HepG2 (cell line): ENCODE measurements around the gene GRB7. TPM values are rescaled to one million over a fixed set of nuclear protein-coding genes. Genes with fewer than 3 reads are reported as not detected.

ENCODE experiments used
- BRD4 ChIP-seq: sonication (generic); formaldehyde crosslinking; IDR thresholded peaks from 2 replicates; pipeline ENCODE4 v1.4.0; 2020; ENCODE audit warnings: missing genetic modification reagents
- EED ChIP-seq: sonication (generic); formaldehyde crosslinking; IDR thresholded peaks from 2 replicates; pipeline ENCODE4 v1.5.0; 2020; ENCODE audit warnings: mild to moderate bottlenecking, missing genetic modification reagents
- GATAD2A ChIP-seq: IDR thresholded peaks from 2 replicates; pipeline ENCODE4 v1.6.1; 2016
- HHEX ChIP-seq: IDR thresholded peaks from 2 replicates; pipeline ENCODE4 v1.6.1; 2016; ENCODE audit warnings: control low read depth
- HIVEP1 ChIP-seq: sonication (generic); formaldehyde crosslinking; IDR thresholded peaks from 2 replicates; pipeline ENCODE4 v1.4.0; 2020; ENCODE audit warnings: mild to moderate bottlenecking, missing genetic modification reagents
- HMG20B ChIP-seq: conservative IDR thresholded peaks from 2 replicates; pipeline ENCODE4 v1.6.1; 2016; ENCODE audit warnings: missing genetic modification reagents, missing compliant biosample characterization
- HNRNPH1 ChIP-seq: fragments of 200-400 bp; formaldehyde crosslinking; optimal IDR thresholded peaks from 2 replicates; pipeline ENCODE3; 2017; ENCODE audit warnings: mild to moderate bottlenecking, low read depth, low read length
- KMT2A ChIP-seq: sonication (generic); formaldehyde crosslinking; IDR thresholded peaks from 2 replicates; pipeline ENCODE4 v1.4.0; 2020; ENCODE audit warnings: missing genetic modification reagents
- NFKBIZ ChIP-seq: IDR thresholded peaks from 2 replicates; pipeline ENCODE4 v1.6.1; 2018; ENCODE audit warnings: missing genetic modification reagents, missing compliant biosample characterization
- NFYB ChIP-seq: sonication (generic); formaldehyde crosslinking; IDR thresholded peaks from 2 replicates; pipeline ENCODE4 v1.4.0; 2020; ENCODE audit warnings: missing genetic modification reagents
- NR2F2 ChIP-seq: IDR thresholded peaks from 2 replicates; pipeline ENCODE4 v1.6.1; 2012; ENCODE audit warnings: low read depth, inconsistent platforms, borderline replicate concordance
- SMAD3 ChIP-seq: sonication (generic); formaldehyde crosslinking; IDR thresholded peaks from 2 replicates; pipeline ENCODE4 v1.4.0; 2020; ENCODE audit warnings: missing genetic modification reagents
- SUZ12 ChIP-seq: fragments of 150-350 bp; IDR thresholded peaks from 2 replicates; pipeline ENCODE4 v1.6.1; 2014; ENCODE audit warnings: low read depth, low read length
- TARDBP ChIP-seq: sonication (generic); formaldehyde crosslinking; IDR thresholded peaks from 2 replicates; pipeline ENCODE4 v1.8.0; 2022; ENCODE audit warnings: mild to moderate bottlenecking, missing genetic modification reagents
- TCF12 ChIP-seq, 2 experiments: fragments of 450-650 bp in 1 of 2; sonication (generic) in 1 of 2; formaldehyde crosslinking in 1 of 2; IDR thresholded peaks; 2 replicates each; pipeline versions ENCODE4 v1.6.1 to v1.8.0; 2017 to 2022; ENCODE audit warnings: antibody characterized with exemption in 1 of 2, mild to moderate bottlenecking in 1 of 2, missing genetic modification reagents in 1 of 2, moderate library complexity in 1 of 2
- TEAD3 ChIP-seq: optimal IDR thresholded peaks from 2 replicates; pipeline ENCODE3; 2016; ENCODE audit warnings: borderline replicate concordance
- TGIF2 ChIP-seq: IDR thresholded peaks from 2 replicates; pipeline ENCODE4 v1.6.1; 2016; ENCODE audit warnings: control low read depth, missing compliant biosample characterization
- ZNF124 ChIP-seq: sonication (generic); formaldehyde crosslinking; IDR thresholded peaks from 2 replicates; pipeline ENCODE4 v1.4.0; 2020; ENCODE audit warnings: missing genetic modification reagents
- ZNF572 ChIP-seq: sonication (generic); formaldehyde crosslinking; IDR thresholded peaks from 2 replicates; pipeline ENCODE4 v1.5.1; 2020; ENCODE audit warnings: mild to moderate bottlenecking, missing genetic modification reagents
- ZNF674 ChIP-seq: sonication (generic); formaldehyde crosslinking; IDR thresholded peaks from 2 replicates; pipeline ENCODE4 v1.5.0; 2020; ENCODE audit warnings: low read depth, mild to moderate bottlenecking, missing genetic modification reagents
- ZNF782 ChIP-seq: sonication (generic); formaldehyde crosslinking; IDR thresholded peaks from 2 replicates; pipeline ENCODE4 v1.4.0; 2020; ENCODE audit warnings: missing genetic modification reagents, mild to moderate bottlenecking, borderline replicate concordance
- polyA plus RNA-seq, 8 experiments: library from polyadenylated mRNA; depleted of rRNA in 3 of 8; stranded (reverse) in 7 of 8; unstranded in 1 of 8; fragments of >200 nt; fragmentation: Illumina TruSeq in 4 of 8; extraction: Trizol in 4 of 8; gene quantifications; 2 replicates each; pipeline versions ENCODE4 v1.2.1 to v1.2.3, GENCODE V29; 2011 to 2016; ENCODE audit warnings: low read depth in 4 of 8, missing spikeins in 1 of 8, mixed read lengths in 1 of 8; ENCODE audit not compliant: insufficient read depth in 1 of 8
- total RNA-seq, 5 experiments: library from RNA; depleted of rRNA; stranded (reverse); fragments of >200 nt; fragmentation: Illumina TruSeq; extraction: Trizol; gene quantifications; 2 replicates each; pipeline ENCODE4 v1.2.3, GENCODE V29; 2016; ENCODE audit warnings: low read depth in 1 of 5
- TF ChIP-seq, protein P1 (sequence below): sonication (generic); formaldehyde crosslinking; IDR thresholded peaks from 2 replicates; pipeline ENCODE4 v1.4.0; 2020; ENCODE audit warnings: missing genetic modification reagents
- TF ChIP-seq, protein P2 (sequence below): sonication (generic); formaldehyde crosslinking; IDR thresholded peaks from 2 replicates; pipeline ENCODE4 v1.5.0; 2020; ENCODE audit warnings: missing genetic modification reagents
- TF ChIP-seq, protein P3 (sequence below): sonication (generic); formaldehyde crosslinking; IDR thresholded peaks from 2 replicates; pipeline ENCODE4 v1.5.0; 2020; ENCODE audit warnings: mild to moderate bottlenecking, missing genetic modification reagents, borderline replicate concordance

Gene GRB7
- total and polyA plus RNA-seq, 2 of the 13 experiments (the other 11 are each of a cell fraction or from before 2014, with no cell fraction given) = 60.2 to 77.7 TPM

DNA sequence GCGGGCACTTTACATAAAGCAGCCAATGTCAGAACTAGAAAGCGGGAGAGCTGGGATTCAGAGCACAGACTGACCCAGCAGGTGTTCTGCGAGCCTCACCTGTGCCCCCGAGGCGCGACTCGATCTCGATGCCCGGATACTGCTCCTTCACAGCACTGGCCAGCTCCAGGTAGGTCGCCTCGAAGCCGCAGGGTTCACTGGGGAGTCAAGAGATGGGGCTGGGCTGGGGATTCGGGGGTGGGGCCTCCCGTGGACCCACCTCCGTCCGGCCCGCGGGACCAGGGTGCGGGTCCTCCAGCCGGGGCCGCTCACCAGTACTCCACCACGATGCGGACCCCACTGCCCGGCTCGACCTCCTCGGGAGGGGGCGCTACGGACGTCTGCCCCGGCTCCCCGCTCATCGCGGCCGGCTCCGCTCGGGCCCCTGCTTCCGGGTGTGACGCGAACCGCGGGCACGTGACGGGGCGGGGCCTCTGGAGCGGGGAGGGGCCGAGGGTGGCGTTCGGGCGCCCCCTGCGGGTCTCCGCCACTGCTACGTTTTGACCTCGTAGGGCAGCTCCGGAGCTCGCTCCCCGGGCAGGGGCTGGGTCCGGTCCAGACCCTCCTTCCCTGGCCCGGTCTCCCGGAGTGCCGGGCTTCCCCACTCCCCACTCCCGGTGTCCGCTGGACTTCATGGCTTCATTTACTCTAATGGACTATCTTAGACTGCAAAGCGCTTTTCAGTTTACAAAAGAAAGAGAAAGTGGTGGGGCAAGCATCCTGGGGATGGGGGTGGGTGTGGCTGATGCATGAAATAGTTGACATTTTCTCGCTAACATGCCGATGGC lies 7.4 kb upstream of the GRB7 start, which contains the start of gene MIEN1 (continued):
- TF ChIP-seq, protein P1, sequence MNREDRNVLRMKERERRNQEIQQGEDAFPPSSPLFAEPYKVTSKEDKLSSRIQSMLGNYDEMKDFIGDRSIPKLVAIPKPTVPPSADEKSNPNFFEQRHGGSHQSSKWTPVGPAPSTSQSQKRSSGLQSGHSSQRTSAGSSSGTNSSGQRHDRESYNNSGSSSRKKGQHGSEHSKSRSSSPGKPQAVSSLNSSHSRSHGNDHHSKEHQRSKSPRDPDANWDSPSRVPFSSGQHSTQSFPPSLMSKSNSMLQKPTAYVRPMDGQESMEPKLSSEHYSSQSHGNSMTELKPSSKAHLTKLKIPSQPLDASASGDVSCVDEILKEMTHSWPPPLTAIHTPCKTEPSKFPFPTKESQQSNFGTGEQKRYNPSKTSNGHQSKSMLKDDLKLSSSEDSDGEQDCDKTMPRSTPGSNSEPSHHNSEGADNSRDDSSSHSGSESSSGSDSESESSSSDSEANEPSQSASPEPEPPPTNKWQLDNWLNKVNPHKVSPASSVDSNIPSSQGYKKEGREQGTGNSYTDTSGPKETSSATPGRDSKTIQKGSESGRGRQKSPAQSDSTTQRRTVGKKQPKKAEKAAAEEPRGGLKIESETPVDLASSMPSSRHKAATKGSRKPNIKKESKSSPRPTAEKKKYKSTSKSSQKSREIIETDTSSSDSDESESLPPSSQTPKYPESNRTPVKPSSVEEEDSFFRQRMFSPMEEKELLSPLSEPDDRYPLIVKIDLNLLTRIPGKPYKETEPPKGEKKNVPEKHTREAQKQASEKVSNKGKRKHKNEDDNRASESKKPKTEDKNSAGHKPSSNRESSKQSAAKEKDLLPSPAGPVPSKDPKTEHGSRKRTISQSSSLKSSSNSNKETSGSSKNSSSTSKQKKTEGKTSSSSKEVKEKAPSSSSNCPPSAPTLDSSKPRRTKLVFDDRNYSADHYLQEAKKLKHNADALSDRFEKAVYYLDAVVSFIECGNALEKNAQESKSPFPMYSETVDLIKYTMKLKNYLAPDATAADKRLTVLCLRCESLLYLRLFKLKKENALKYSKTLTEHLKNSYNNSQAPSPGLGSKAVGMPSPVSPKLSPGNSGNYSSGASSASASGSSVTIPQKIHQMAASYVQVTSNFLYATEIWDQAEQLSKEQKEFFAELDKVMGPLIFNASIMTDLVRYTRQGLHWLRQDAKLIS (CRISPR knock-in tag) = 0 out of 2 replicates have a peak, but pooled peaks have one; percentile 60
- no peak for TF ChIP-seq ZNF674 (CRISPR knock-in tag)
- TF ChIP-seq KMT2A (CRISPR knock-in tag) = peak; percentile 86; the same call in 1 of the 2 replicates
- TF ChIP-seq, protein P2, sequence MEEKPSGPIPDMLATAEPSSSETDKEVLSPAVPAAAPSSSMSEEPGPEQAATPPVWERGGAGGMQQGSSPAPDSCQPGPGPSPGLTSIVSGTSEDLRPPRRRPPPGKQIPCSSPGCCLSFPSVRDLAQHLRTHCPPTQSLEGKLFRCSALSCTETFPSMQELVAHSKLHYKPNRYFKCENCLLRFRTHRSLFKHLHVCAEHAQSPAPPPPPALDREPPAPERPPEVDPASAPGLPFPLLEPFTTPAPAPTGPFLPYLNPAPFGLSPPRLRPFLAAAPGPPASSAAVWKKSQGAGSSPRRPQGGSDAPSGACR (CRISPR knock-in tag) = peak; percentile 85; the same call in 1 of the 2 replicates
- TF ChIP-seq NFKBIZ = no peak
- TF ChIP-seq SUZ12 = no peak
- no peak; the same call in 1 of the 2 replicates for TF ChIP-seq HIVEP1 (CRISPR knock-in tag)
- TF ChIP-seq NFYB (CRISPR knock-in tag) = peak; percentile 34
- TF ChIP-seq GATAD2A (CRISPR knock-in tag) = peak; percentile 59; the same call in 1 of the 2 replicates
- no peak for TF ChIP-seq BRD4 (CRISPR knock-in tag)
- no peak for TF ChIP-seq TCF12 (IDR thresholded peaks at IDR 0.05)
- peak; percentile 40; the same call in 1 of the 2 replicates for TF ChIP-seq TCF12 (CRISPR knock-in tag; IDR thresholded peaks at IDR 0.05)
- TF ChIP-seq EED = no peak; the same call in 1 of the 2 replicates
- no peak; the same call in 1 of the 2 replicates for TF ChIP-seq ZNF782 (CRISPR knock-in tag)
- TF ChIP-seq, protein P3, sequence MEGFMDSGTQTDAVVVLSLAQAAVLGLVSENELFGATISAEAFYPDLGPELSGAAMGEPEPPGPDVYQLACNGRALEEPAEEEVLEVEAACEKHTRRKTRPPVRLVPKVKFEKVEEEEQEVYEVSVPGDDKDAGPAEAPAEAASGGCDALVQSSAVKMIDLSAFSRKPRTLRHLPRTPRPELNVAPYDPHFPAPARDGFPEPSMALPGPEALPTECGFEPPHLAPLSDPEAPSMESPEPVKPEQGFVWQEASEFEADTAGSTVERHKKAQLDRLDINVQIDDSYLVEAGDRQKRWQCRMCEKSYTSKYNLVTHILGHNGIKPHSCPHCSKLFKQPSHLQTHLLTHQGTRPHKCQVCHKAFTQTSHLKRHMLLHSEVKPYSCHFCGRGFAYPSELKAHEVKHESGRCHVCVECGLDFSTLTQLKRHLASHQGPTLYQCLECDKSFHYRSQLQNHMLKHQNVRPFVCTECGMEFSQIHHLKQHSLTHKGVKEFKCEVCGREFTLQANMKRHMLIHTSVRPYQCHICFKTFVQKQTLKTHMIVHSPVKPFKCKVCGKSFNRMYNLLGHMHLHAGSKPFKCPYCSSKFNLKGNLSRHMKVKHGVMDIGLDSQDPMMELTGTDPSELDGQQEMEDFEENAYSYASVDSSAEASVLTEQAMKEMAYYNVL = peak; percentile 76; the same call in 1 of the 2 replicates
- 0 out of 2 replicates have a peak, but pooled peaks have one; percentile 28 for TF ChIP-seq NR2F2
- TF ChIP-seq SMAD3 (CRISPR knock-in tag) = peak; percentile 80
- TF ChIP-seq TARDBP (CRISPR knock-in tag) = peak; percentile 91; the same call in 1 of the 2 replicates
- TF ChIP-seq HMG20B (CRISPR knock-in tag) = no peak
- peak; percentile 53; the same call in 1 of the 2 replicates for TF ChIP-seq ZNF124
- TF ChIP-seq ZNF572 (CRISPR knock-in tag) = no peak; the same call in 1 of the 2 replicates
- TF ChIP-seq TEAD3 (CRISPR knock-in tag) = peak; percentile 69
- TF ChIP-seq HHEX (CRISPR knock-in tag) = no peak
- TF ChIP-seq TGIF2 (CRISPR knock-in tag) = peak; percentile 21; the same call in 1 of the 2 replicates
- TF ChIP-seq HNRNPH1 = no peak
